Measurements from ENCODE around the gene GRAMD1B. TPM values are rescaled to one million over a fixed set of nuclear protein-coding genes. Genes with fewer than 3 reads are reported as not detected.
A peak's percentile ranks its signal among the peaks of the same experiment; 100 is the strongest.

The GRAMD1B gene
- total RNA-seq, 4 donors from 2014 or later, result 2.2 to 4.0 (median 3.5) TPM

GRCh38 chr11:123580137-123580536, 150.1 kb downstream of the GRAMD1B start:
- intact Hi-C loops (cut with DNase I), result no loop called here
- Histone ChIP-seq H3K27me3 (peaks cover 0 to 35% (median 2%) of the 10 kb centered on the region in 4 donors), H3K4me1 (peaks cover 0 to 18% (median 11%) of the 10 kb centered on the region in 4 donors), H3K27ac (replicated peaks in 1 of 4) (no peak overlapping the region), H3K4me3 (no peak overlapping the region), H3K9me3 (no peaks in the 10 kb centered on the region), H3K36me3 (no peaks in the 10 kb centered on the region)
- no peak for TF ChIP-seq EP300 (IDR thresholded peaks at IDR 0.05)
- no peak for TF ChIP-seq POLR2A (IDR thresholded peaks at IDR 0.05; ENCODE audit: low read depth)
- TF ChIP-seq CTCF (IDR thresholded peaks at IDR 0.05), result no peak
- TF ChIP-seq POLR2AphosphoS5 (IDR thresholded peaks at IDR 0.05), result no peak
- no peak for DNase-seq (ENCODE audit: extremely low spot score)
- WGBS, result 92% methylated on average over 6 of the region's 6 CpGs

- no peaks in the 10 kb centered on the region for H3K9me3 ChIP-seq
- intact Hi-C loops (cut with DNase I), result no loop called here
- no peaks in the 10 kb centered on the region for H3K36me3 ChIP-seq
- H3K27ac ChIP-seq (replicated peaks in 1 of 4), result no peak overlapping the region
- no peak for TF ChIP-seq POLR2A (IDR thresholded peaks at IDR 0.05; ENCODE audit: low read depth)
- peak; percentile 75 to 96 (median 88) for TF ChIP-seq CTCF (IDR thresholded peaks at IDR 0.05)
- H3K4me3 ChIP-seq, result no peak overlapping the region
- DNase-seq (ENCODE audit: extremely low spot score), result no peak
- WGBS, result 15% methylated on average over 23 of the region's 25 CpGs
- H3K27me3 ChIP-seq, result peaks cover 0 to 35% (median 2%) of the 10 kb centered on the region in 4 donors
- H3K4me1 ChIP-seq, result peaks cover 0 to 18% (median 11%) of the 10 kb centered on the region in 4 donors
Measured at GRCh38 chr11:123580557-123581275, 150.6 kb downstream of the GRAMD1B start.

DNA sequence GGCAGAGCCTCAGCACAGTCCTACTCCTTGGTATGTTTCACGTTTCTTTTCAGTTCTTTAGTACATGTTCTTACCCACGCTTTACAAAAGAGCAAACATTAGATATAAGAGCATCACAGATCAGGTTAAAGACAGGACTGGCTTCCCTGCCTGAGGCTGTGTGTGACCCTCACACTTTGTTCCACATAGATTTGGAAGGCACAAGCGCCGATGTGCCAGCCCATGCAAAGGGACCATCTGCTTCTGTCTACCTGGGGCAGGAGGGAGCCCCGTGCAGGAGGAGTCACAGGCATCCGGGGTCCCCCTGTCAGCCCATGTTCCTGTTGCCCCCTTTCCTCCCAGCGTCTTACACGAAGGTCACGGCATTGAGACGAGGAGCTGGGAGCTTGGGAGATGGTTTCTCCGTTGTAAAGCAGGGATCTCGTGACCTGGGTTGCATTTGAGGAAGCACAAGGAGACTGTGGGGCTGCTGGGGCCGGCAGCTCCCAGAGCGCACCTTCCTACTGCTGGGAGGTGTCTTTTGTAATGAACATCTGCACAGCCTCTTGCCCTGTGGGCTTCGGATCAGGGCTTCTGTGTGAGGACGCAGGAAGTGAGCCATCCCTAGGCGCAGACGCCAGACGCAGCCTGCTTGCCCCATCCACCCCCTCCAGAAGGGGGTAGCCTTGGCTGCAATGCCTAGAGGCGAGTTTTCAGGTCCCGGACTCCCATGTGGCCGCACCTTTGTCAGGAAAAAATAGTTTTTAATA, 151.8 kb downstream of the GRAMD1B start:
- WGBS, result 93% methylated on average over 15 of the region's 22 CpGs
- no peak for DNase-seq (ENCODE audit: extremely low spot score)
- TF ChIP-seq CTCF (IDR thresholded peaks at IDR 0.05) (no peak), POLR2A (IDR thresholded peaks at IDR 0.05; ENCODE audit: low read depth) (no peak), EP300 (IDR thresholded peaks at IDR 0.05) (no peak), POLR2AphosphoS5 (IDR thresholded peaks at IDR 0.05) (no peak)
- H3K4me3 ChIP-seq, result no peak overlapping the region
- H3K9me3 ChIP-seq, result no peaks in the 10 kb centered on the region
- H3K27me3 ChIP-seq, result peaks cover 0 to 29% (median 2%) of the 10 kb centered on the region in 4 donors
- peaks cover 0 to 12% (median 8%) of the 10 kb centered on the region in 4 donors for H3K4me1 ChIP-seq
- H3K36me3 ChIP-seq, result no peaks in the 10 kb centered on the region
- H3K27ac ChIP-seq (replicated peaks in 1 of 4), result no peak overlapping the region
- intact Hi-C loops (cut with DNase I), result loop anchor here (1.0 kb wide), 1 partner anchor 125 kb away; no protein-coding TSS in a partner anchor

- intact Hi-C loops (cut with DNase I), result loop anchor here (1.0 kb wide), 1 partner anchor 124 kb away; no protein-coding TSS in a partner anchor
- 92% methylated on average over 12 of the region's 12 CpGs for WGBS
- Histone ChIP-seq H3K27me3 (peaks cover 0 to 29% (median 2%) of the 10 kb centered on the region in 4 donors), H3K9me3 (no peaks in the 10 kb centered on the region), H3K36me3 (no peaks in the 10 kb centered on the region), H3K4me3 (no peak overlapping the region), H3K4me1 (peaks cover 0 to 8% (median 5%) of the 10 kb centered on the region in 4 donors), H3K27ac (replicated peaks in 1 of 4) (no peak overlapping the region)
- no peak for DNase-seq (ENCODE audit: extremely low spot score)
- TF ChIP-seq POLR2AphosphoS5 (IDR thresholded peaks at IDR 0.05) (no peak), POLR2A (IDR thresholded peaks at IDR 0.05; ENCODE audit: low read depth) (no peak), EP300 (IDR thresholded peaks at IDR 0.05) (no peak), CTCF (IDR thresholded peaks at IDR 0.05) (no peak)
Measured at GRCh38 chr11:123582992-123583504, 153.0 kb downstream of the GRAMD1B start.
